SK-N-MC (cell line): ENCODE data around the gene TOP2B.

Experiments
- EZH2 ChIP-seq: fragments of 200-600 bp; sonication (generic); IDR thresholded peaks from one replicate; pipeline ENCODE4 v1.6.1; 2017; ENCODE audit warnings: antibody characterized with exemption
- FOXP2 ChIP-seq: optimal IDR thresholded peaks from 2 replicates; pipeline ENCODE3; 2011; ENCODE audit warnings: mild to moderate bottlenecking, moderate library complexity; ENCODE audit not compliant: insufficient read depth; ENCODE audit errors: extremely low read length, control extremely low read depth
- POLR2AphosphoS5 ChIP-seq: IDR thresholded peaks from 2 replicates; pipeline ENCODE4 v1.6.1; 2012; ENCODE audit warnings: mild to moderate bottlenecking, low read depth, low read length, borderline replicate concordance

DNA sequence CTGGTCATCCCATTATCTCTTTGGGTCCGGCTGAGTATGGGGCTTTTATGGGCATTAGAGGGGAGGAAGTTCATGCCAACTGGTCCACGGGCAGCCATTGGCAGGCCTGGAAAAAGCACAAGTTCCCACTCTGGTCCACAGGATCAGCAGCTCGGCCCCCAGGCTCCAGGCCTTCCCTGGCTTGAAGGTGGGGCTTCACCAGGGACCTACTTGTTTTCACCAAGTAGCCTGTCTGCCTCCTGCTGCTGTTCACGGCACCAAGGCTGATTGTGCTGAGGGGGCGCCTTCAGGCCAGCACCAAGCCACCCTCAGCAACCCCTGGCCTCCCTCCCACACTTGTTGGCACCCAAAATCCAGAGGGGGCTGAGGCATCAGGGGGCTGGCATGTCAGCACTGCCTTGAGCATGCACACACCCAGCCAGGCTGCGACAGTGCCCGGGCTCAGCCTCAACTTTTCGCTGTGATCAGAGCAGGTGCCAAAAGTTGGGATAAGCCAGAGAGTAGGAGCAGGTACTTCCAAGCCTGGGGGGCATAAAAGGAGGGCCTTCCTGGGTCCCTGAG, 9.1 kb upstream of the TOP2B start:
- TF ChIP-seq POLR2AphosphoS5 (no peak), FOXP2 (no peak), EZH2 (no peak)
